HG02571 (cell line): Measurements from ENCODE around the gene ATP9B.
A peak's percentile ranks its signal among the peaks of the same experiment; 100 is the strongest.
"Not testable (repeated sequence)": the region's sequence is repeated elsewhere in the genome, so short reads cannot be mapped to it uniquely, and the experiment has no call there.

Source experiments
- ATAC-seq: cut with Tn5 transposase; IDR thresholded peaks from one replicate; pipeline ENCODE4 v1.9.1; 2021; ENCODE audit warnings: mild to moderate bottlenecking, moderate library complexity; ENCODE audit not compliant: unreplicated experiment

The ATP9B gene

GRCh38 chr18:79376661-79377060, 307.5 kb downstream of the ATP9B start:
- not testable (repeated sequence) for ATAC-seq

DNA sequence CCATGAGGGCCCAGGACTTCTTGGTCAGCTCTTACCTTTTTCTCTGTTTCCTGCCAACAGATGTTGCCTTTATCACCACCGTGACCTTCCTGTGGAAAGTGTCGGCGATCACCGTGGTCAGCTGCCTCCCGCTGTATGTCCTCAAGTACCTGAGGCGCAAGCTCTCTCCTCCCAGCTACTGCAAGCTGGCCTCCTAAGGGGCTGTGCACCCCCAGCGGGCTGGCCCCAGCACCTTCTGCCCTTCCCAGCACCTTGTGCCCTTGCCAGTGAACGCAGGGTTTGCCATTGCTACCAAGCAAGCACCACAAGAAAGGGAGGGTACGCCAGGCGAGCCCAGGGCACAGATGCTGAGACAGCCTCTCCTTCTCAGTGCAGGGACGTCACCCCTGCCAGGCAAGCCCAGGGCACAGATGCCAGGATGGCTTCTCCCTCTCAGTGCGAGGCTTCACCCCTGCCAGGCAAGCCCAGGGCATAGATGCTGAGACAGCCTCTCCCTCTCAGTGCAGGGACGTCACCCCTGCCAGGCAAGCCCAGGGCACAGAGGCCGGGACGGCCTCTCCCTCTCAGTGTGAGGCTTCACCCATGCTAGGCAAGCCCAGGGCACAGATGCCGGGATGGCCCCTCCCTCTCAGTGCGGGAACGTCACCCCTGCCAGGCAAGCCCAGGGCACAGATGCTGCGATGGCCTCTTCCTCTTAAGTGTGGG, 308.1 kb downstream of the ATP9B start:
- ATAC-seq, result no peak

DNA sequence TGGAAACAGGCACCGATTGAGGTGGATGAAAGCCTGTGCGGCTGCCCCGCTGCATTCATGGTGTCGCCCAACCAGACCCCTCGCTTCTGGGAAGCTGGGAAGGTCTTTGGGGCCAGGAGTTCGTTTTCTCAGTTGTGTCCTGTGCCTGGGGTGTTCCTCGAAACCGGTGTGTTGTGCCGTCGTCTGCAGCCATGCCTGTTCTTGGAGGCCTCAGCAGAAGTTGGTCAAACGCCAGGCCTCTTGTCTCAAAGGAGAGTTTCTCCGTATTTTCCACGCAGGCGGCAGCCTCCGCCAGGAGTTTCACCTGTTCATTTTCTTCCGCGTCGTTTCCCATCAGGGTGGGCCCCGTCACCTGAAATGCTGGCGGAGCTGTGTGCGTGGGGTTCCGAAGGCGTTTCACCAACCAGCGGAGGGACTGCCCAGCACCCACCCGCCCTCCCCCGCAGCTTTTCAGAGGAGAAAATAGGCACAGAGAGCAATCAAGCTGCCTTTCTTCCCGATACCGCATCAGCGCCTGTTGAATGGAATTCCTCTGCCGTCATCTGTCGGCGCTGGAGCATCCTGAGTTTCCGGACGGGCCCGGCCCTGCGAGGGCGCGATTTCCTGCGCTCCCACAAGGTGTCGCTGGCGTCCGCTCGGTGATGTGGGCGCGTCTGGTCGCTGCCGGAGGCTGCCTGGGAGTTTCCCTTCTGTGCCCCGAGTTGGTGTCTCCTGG, 309.5 kb downstream of the ATP9B start:
- peak; percentile 61 for ATAC-seq

- no peak for ATAC-seq
Measured at GRCh38 chr18:79379251-79379905, 310.2 kb downstream of the ATP9B start.

DNA sequence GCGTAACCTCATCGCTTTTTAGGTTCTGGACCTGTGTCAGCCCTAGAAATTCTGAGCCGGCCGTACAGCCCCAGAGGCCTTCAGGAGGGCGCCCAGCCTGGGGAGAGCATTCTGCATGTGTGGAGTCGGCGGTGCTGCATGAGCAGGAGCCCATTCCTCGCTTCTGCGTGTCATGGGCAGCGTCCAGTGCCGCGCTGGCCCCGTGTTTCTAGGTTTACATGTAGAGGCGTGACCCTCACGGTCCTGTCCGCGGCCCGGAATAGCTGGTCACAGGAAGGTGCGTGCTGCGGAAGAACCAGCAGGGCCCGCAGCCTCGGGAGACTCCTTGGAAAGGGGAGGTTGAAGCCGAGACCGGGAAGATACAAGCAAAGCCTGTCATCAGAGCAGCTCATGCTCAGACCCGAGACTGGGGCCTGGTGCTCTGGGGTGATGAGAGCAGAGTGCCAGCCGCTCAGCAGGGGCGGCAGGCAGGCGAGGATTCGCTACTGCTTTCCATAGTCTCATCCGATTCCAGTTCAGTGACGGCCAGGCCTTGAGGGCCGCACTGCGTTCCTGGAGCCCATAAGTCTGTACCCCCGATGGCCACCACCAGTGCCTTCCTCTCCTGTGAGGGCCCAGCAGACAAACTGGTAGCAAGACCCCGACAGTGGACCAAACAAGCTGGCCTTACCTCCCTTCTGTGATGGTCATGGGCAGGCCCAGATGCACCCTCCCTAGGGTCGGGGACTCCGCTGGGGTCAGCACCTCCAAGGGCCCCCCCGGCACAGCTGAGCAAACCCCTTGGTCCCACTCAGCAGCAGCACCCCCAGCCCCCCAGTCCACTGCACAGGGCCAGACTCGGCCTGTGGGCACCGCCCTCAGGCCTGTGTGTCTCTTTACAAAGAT, 311.0 kb downstream of the ATP9B start:
- no peak for ATAC-seq

DNA sequence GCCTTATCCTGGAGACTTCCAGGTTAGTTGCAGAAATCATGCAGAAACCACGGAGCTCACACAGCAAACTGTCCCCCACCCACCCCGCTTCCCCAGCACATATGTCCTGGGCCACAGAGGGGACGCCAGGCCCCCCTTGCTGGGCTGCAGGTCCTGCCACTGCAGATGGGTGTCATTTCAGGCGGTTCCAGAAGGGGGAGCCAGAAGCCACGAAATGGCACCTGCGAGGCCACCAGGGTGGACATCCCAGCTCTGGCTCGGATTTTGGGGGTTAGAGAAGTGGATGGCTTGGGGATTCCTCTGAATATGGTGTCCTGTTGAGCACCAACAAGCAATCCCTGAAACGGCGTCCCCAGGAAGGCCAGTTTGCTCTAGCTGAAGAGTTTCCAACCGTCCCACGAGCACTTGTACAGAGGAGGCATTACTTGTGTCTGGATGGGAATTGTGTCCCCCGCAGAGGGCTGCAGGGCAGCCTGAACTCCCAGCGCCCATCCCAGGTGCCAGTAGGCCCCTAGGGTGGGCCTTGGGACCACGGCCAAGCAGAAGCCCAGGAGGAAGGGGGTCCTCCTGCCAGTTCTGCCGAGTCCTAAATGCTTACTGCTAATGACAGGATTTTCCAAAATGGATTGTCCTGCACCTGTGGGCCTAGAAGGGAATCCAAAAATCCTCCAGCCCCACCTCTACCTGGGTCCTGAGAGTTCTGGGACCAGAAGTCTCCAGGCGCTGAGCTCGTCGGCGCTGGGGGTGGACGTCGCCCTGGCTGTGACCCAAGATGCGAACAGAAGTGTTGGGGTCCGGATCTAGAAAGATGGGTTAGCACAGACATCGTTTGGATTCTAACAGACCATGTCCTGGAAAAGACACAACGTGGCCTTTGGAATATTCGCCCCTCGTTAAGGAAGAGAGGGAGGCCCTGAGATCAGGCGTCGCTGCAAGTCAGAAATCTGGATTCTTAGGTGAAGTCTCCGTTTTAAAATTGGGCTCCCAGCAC, 311.9 kb downstream of the ATP9B start:
- ATAC-seq, result no peak

- no peak for ATAC-seq
Measured at GRCh38 chr18:79381811-79382311, 312.7 kb downstream of the ATP9B start.

DNA sequence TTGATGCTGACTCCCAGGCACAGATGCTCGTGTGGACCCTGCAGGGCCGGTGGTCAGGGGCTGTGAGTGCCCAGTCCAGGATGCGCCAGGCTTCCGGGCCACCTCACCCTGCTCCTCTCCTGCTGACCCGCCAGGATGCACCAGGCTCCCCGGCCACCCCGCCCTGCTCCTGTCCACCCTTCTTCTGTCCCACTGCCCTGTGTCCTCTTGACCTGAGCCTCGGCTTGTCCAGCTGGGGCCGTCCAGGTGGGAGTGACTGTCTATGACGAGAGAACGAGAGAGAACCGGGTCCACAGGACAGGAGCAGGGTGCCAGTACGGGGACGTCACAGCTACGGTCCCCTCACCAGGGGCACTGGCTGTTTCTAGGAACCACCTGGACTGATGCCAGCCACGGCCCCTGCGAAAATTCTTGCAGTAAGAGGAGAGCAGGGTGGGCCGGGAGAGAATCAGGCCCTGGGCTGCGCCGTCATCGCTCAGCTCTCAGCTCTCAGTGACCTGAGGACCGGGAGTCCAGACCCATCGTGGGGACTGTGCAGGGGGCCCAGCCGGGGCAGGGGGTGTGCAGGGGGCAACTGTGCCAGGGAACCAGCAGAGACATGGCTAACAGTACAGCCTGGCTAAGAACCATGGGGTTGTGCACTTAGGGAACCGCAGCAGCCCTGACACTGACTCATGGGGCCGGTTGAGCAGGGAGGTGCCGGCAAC, 313.6 kb downstream of the ATP9B start:
- ATAC-seq, result no peak

DNA sequence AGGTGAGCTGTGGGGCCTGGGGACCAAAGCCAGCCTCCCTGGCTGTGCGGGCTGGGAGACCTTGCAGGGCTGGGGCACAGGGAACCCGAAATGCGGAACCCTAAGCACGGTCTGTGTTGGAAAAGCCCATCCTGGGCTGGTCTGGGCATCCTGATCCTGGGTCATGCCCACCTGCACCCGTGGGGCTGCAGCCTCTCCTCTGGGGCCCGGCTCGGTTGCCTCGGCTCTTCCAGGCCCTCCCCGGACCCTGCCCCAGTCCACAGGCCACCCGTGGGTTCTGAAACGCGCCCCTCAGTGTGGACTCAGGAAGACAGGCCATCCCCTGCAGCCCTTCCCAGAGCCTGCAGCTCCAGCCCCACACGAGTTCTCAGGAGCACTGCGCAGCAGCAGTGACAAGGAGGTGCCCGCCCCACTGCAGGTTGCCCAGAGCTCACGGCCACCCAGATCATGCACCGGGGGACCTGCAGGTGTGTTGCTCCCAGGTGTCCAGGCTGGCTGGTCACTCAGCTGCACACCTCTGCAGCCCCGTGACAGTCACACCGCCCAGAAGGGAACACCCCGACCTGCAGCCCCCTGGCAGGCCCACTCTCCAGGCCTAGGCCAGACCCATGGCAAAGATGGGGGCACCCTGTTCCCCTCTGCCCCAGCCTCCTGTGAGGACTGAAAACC, 314.3 kb downstream of the ATP9B start:
- ATAC-seq, result no peak

GRCh38 chr18:79384151-79384807, 315.1 kb downstream of the ATP9B start:
- no peak for ATAC-seq

DNA sequence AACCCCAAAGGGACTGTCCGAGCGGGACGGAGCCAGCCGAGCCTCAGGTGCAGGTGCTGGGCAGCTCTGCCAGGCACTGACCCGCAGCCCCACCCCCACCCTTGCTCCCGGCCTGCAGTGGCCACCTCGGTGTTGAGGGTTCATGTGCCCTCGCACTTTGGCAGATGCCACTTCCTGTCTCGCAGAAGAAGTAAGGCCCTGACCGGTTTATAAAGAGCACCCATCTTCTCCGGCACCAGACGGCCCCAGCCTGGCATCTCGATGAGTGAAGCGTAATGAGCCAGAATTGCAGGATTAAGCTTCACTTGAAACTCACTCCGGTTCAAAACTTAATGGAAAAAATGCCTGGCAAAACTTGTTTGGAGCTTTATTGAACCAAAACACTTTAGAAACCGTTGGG, 315.6 kb downstream of the ATP9B start:
- ATAC-seq, result no peak

- no peak for ATAC-seq
Measured at GRCh38 chr18:79385326-79385707, 316.1 kb downstream of the ATP9B start.

GRCh38 chr18:79385708-79386341, 316.6 kb downstream of the ATP9B start:
- no peak for ATAC-seq

DNA sequence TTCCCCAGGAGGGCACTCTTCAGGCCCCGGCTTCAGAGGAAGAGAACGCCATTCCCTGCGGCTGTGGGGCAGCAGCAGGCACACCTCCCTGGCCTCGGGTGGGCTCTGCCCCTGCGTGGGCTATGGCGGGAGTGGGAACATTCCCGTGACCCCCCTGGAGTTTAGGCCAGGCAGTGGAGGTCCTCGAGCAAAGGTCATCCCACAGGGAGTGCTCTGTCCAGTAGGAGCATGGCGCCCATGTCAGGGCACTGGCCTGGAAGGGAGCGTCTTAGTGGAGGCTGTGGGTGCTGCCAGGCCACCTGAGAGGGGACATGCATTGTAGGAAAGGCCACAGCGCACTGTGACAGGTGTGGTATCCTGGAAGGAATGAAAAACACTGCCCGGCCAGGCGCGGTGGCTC, 317.4 kb downstream of the ATP9B start:
- no peak for ATAC-seq

- no peak for ATAC-seq
Measured at GRCh38 chr18:79387214-79387613, 318.0 kb downstream of the ATP9B start.

DNA sequence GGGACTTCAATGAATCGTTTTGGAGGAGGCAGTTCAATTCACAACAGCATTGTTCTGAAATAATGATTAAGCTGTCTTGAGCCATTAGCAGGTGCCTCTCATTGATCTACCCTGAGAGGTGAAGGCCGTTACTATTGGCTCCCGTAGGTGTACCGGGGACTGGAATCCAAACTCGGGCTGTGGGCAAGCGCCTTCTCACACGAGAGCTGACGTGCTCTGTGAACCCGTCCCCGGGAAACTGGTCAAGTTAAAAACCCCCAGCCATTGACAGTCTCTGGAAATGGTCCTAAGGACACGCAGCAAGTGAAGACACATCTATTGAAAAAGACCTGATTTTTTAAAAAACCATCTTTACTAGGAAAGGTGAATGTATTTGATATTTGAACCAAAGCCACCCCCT, 318.4 kb downstream of the ATP9B start:
- ATAC-seq, result no peak

DNA sequence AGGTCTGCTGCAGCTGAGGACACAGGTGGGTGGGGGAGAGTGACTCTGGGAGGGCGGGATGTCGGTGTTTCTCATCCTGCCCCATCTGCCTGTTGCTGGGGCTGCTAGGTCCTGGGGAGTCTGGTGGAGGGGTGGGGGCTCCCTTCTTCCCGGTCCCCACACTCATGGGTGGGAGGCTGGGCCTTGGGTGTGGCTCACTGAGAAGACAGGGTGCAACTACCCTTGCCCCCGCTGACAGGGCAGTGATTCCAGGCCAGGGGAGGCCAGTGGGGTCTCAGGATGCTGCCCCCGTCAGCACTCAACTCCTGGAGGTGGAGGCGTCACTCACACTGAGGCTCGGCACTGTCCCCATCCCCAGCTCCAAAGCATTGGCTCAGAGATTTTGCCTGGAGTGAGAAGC, 318.8 kb downstream of the ATP9B start:
- ATAC-seq, result no peak

DNA sequence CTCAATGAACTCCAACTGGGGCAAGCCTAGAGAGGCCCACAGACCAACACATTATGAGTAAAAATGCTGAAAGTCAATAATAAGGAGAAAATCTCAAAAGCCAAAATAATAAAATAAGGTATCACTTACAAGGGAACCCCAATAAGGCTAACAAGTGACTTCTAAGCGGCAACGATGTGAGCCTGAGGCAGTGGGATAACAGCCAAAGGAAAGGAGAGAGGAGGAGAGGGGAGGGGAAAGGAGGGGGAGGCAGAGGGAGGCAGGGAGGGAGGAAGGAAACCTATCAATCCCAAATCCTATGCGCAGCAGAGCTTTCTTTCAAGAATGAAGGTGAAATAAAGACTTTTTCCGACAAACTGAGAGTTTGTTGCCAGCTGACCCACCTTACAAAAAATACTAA, 320.5 kb downstream of the ATP9B start:
- no peak for ATAC-seq
